Sigmoid colon (tissue), 7 donors: ENCODE measurements around the gene ATXN7L2. TPM values are rescaled to one million over a fixed set of nuclear protein-coding genes. Genes with fewer than 3 reads are reported as not detected.
A peak's percentile ranks its signal among the peaks of the same experiment; 100 is the strongest.

Experiments
- DNase-seq: peaks from one replicate; pipeline ENCODE4 v3.0.0-alpha.2; 2019
- H3K27ac ChIP-seq, 4 donors: fragments of 200-600 bp; sonication (generic); one replicate each; pipeline ENCODE4 v1.5.1; 2016 to 2019; ENCODE audit warnings: mild to moderate bottlenecking in 1 of 4
- H3K27me3 ChIP-seq, 3 donors: fragments of 200-600 bp; sonication (generic); one replicate each; pipeline ENCODE4 v1.5.1; 2019; ENCODE audit warnings: mild to moderate bottlenecking in 1 of 3
- H3K36me3 ChIP-seq, 4 donors: fragments of 200-600 bp; sonication (generic); one replicate each; pipeline ENCODE4 v1.5.1; 2016 to 2019
- H3K4me1 ChIP-seq, 4 donors: fragments of 200-600 bp; sonication (generic); one replicate each; pipeline ENCODE4 v1.5.1; 2017 to 2019
- H3K4me3 ChIP-seq, 4 donors: fragments of 200-600 bp; sonication (generic); one replicate each; pipeline ENCODE4 v1.5.1; 2017 to 2019; ENCODE audit warnings: mild to moderate bottlenecking in 2 of 4, moderate library complexity in 1 of 4
- H3K9me3 ChIP-seq, 4 donors: fragments of 200-600 bp in 3 of 4; sonication (generic) in 3 of 4; one replicate each; pipeline versions ENCODE4 v1.5.1 to v1.6.1; 2013 to 2019
- CTCF ChIP-seq, 4 experiments: fragments of 450-650 bp in 3 of 4; fragments of 200-600 bp in 1 of 4; IDR thresholded peaks; one replicate each; pipeline ENCODE4 v1.5.1; 2016 to 2019; ENCODE audit warnings: antibody characterized with exemption in 4 of 4, mild to moderate bottlenecking in 3 of 4, moderate library complexity in 2 of 4
- EP300 ChIP-seq, 4 donors: sonication (generic); formaldehyde crosslinking; IDR thresholded peaks; one replicate each; pipeline ENCODE4 v1.6.1; 2017; ENCODE audit warnings: antibody characterized with exemption in 4 of 4
- POLR2A ChIP-seq, 2 donors: fragments of 450-650 bp; IDR thresholded peaks; one replicate each; pipeline ENCODE4 v1.6.1; 2016; ENCODE audit warnings: antibody characterized with exemption in 2 of 2, mild to moderate bottlenecking in 2 of 2, moderate library complexity in 2 of 2
- POLR2AphosphoS5 ChIP-seq, 4 donors: sonication (generic); formaldehyde crosslinking; IDR thresholded peaks; one replicate each; pipeline ENCODE4 v1.6.1; 2017; ENCODE audit warnings: antibody characterized with exemption in 4 of 4
- WGBS, 2 donors: extraction: QIAGEN DNeasy Blood & Tissue Kit; methylation state at CpG; one replicate each; pipeline ENCODE4 v1.1.7; 2013; 5-methylcytosine and 5-hydroxymethylcytosine counted together
- intact Hi-C: fragments of 100-400 bp; cut with DNase I; formaldehyde crosslinking; loops from one replicate; pipeline ENCODE4 v1.15.1; 2023
- polyA plus RNA-seq, 3 donors: library from polyadenylated mRNA; stranded (reverse); fragments of 200-250 nt; gene quantifications; one replicate each; pipeline ENCODE4 v1.2.3, GENCODE V29; 2013
- total RNA-seq, 4 donors: library from RNA; depleted of rRNA; stranded (reverse); fragments of >200 nt; gene quantifications; one replicate each; pipeline ENCODE4 v1.1.0, GENCODE V29; 2016
- donor health status: healthy with polysubstance abuse.
- donor health status: Bipolar disorder and iron deficiency.
- donor health status: healthy.

ATXN7L2 gene
- total and polyA plus RNA-seq, 7 donors = 1.8 to 12.2 (median 2.5) TPM

GRCh38 chr1:109531826-109532364 is 48.2 kb downstream of the ATXN7L2 start:
- Histone ChIP-seq H3K27ac (peak overlapping the region in 1 of 4 donors; percentile 63), H3K36me3 (no peaks in the 10 kb centered on the region), H3K4me3 (peak overlapping the region in 3 of 4 donors; percentile 15 to 18 (median 17)), H3K4me1 (peaks cover 0 to 42% (median 34%) of the 10 kb centered on the region in 4 donors), H3K27me3 (no peaks in the 10 kb centered on the region), H3K9me3 (no peaks in the 10 kb centered on the region)
- intact Hi-C loops = loop anchor here (1.0 to 10.0 kb wide), 3 partner anchors 38 to 257 kb away; partner anchors contain the start of genes CYB561D1 and PSMA5
- 45 to 57% methylated on average over 16 of the region's 16 CpGs for WGBS, 2 donors
- no peak for TF ChIP-seq EP300 (IDR thresholded peaks at IDR 0.05)
- TF ChIP-seq POLR2AphosphoS5 (IDR thresholded peaks at IDR 0.05) = no peak
- no peak for TF ChIP-seq CTCF (IDR thresholded peaks at IDR 0.05)
- TF ChIP-seq POLR2A (IDR thresholded peaks at IDR 0.05) = no peak
- DNase-seq = no peak

GRCh38 chr1:109532365-109533136 is 48.8 kb downstream of the ATXN7L2 start:
- H3K36me3 ChIP-seq = no peaks in the 10 kb centered on the region
- no peaks in the 10 kb centered on the region for H3K27me3 ChIP-seq
- peak overlapping the region in 3 of 4 donors; percentile 15 to 18 (median 17) for H3K4me3 ChIP-seq
- H3K27ac ChIP-seq = peak overlapping the region; percentile 31 to 72 (median 52)
- TF ChIP-seq POLR2A (IDR thresholded peaks at IDR 0.05) (no peak), CTCF (IDR thresholded peaks at IDR 0.05) (peak; percentile 96 to 99 (median 98))
- 11 to 16% methylated on average over 12 of the region's 12 CpGs for WGBS, 2 donors
- intact Hi-C loops = loop anchor here (1.0 to 10.0 kb wide), 3 partner anchors 38 to 258 kb away; partner anchors contain the start of genes CYB561D1 and PSMA5
- no peaks in the 10 kb centered on the region for H3K9me3 ChIP-seq
- DNase-seq = peak; percentile 91
- H3K4me1 ChIP-seq = peaks cover 0 to 44% (median 34%) of the 10 kb centered on the region in 4 donors

GRCh38 chr1:109534307-109534858 is 50.7 kb downstream of the ATXN7L2 start:
- H3K4me1 ChIP-seq = peaks cover 0 to 44% (median 34%) of the 10 kb centered on the region in 4 donors
- no peaks in the 10 kb centered on the region for H3K36me3 ChIP-seq
- H3K27me3 ChIP-seq = no peaks in the 10 kb centered on the region
- WGBS, 2 donors = 83 to 89% methylated on average over 1 of the region's 1 CpG
- TF ChIP-seq EP300 (IDR thresholded peaks at IDR 0.05) (no peak), POLR2AphosphoS5 (IDR thresholded peaks at IDR 0.05) (no peak), POLR2A (IDR thresholded peaks at IDR 0.05) (no peak), CTCF (IDR thresholded peaks at IDR 0.05) (no peak)
- DNase-seq = no peak
- H3K9me3 ChIP-seq = no peaks in the 10 kb centered on the region
- H3K4me3 ChIP-seq = no peak overlapping the region
- intact Hi-C loops = loop anchor here (10.0 kb wide), 1 partner anchor 260 kb away; no protein-coding TSS in a partner anchor
- no peak overlapping the region for H3K27ac ChIP-seq

GRCh38 chr1:109535481-109535880 is 51.8 kb downstream of the ATXN7L2 start:
- Histone ChIP-seq H3K9me3 (no peaks in the 10 kb centered on the region), H3K4me3 (no peak overlapping the region), H3K36me3 (no peaks in the 10 kb centered on the region), H3K27me3 (no peaks in the 10 kb centered on the region), H3K4me1 (peaks cover 0 to 43% (median 34%) of the 10 kb centered on the region in 4 donors), H3K27ac (peak overlapping the region; percentile 34 to 75 (median 66))
- no peak for DNase-seq
- TF ChIP-seq CTCF (IDR thresholded peaks at IDR 0.05) (no peak), POLR2AphosphoS5 (IDR thresholded peaks at IDR 0.05) (no peak), POLR2A (IDR thresholded peaks at IDR 0.05) (no peak), EP300 (IDR thresholded peaks at IDR 0.05) (no peak)
- WGBS, 2 donors = 78 to 83% methylated on average over 4 of the region's 4 CpGs
- intact Hi-C loops = loop anchor here (10.0 kb wide), 1 partner anchor 261 kb away; no protein-coding TSS in a partner anchor
